K562 (cell line): ENCODE results near the gene SLX4IP. TPM values are rescaled to one million over a fixed set of nuclear protein-coding genes. Genes with fewer than 3 reads are reported as not detected.

Experiments
- ATAC-seq: fragments of 200-7000 bp; cut with Tn5 transposase; 3 replicates; pipeline ENCODE4 v1.9.1; 2020; ENCODE audit warnings: moderate library complexity
- BruUV-seq: library from RNA; stranded (reverse); fragments of 400-500 nt; replicated peaks from 2 replicates; lab custom pipeline; 2021; lab: Mats Ljungman, UMichigan
- CTCF ChIA-PET: fragments of 300-600 bp; formaldehyde crosslinking; extraction: SDS; loops from one replicate; lab custom pipeline; 2021; ENCODE audit warnings: low intra/inter-chr PET ratio; lab: Yijun Ruan, JAX
- POLR2A ChIA-PET: fragments of 300-600, 350-650 bp; sonication (Branson Sonifier 250); formaldehyde crosslinking; extraction: SDS; loops from one replicate; lab custom pipeline; 2021; ENCODE audit warnings: antibody characterized with exemption, inconsistent platforms; lab: Yijun Ruan, JAX
- DNase-seq, 4 experiments: peaks; one replicate each; pipeline versions ENCODE4 v3.0.0 to v3.0.0-alpha.2; 2011 to 2018; ENCODE audit warnings: low spot score in 3 of 4, mixed read lengths in 3 of 4; ENCODE audit errors: extremely low read depth in 1 of 4
- FAIRE-seq: peaks from 2 replicates; lab custom pipeline; 2011; peaks lifted over from hg19 to GRCh38; lab: Jason Lieb, UNC
- H2AFZ ChIP-seq: 2 replicates; pipeline ENCODE4 v1.6.0; 2011; ENCODE audit warnings: low read depth, low read length, control low read depth, inconsistent platforms
- H3K27ac ChIP-seq: fragments of 200-600 bp; 3 replicates; pipeline ENCODE4 v1.8.0; 2011; ENCODE audit warnings: low read depth, mild to moderate bottlenecking, control low read depth, inconsistent platforms, low read length, moderate library complexity, mixed read lengths; ENCODE audit errors: extremely low read depth
- H3K27me3 ChIP-seq, 2 experiments: fragments of 300-600 bp in 1 of 2; 2 replicates in 1 of 2; 3 replicates in 1 of 2; pipeline versions ENCODE4 v1.6.0 to v1.8.0; 2011; ENCODE audit warnings: inconsistent platforms in 2 of 2, low read length in 2 of 2, mild to moderate bottlenecking in 1 of 2, mixed read lengths in 1 of 2, moderate library complexity in 1 of 2; ENCODE audit not compliant: control insufficient read depth in 2 of 2, insufficient read depth in 2 of 2
- H3K36me3 ChIP-seq: fragments of 300-600 bp; 3 replicates; pipeline ENCODE4 v1.8.0; 2011; ENCODE audit warnings: mild to moderate bottlenecking, low read length, inconsistent platforms; ENCODE audit not compliant: control insufficient read depth, insufficient read depth
- H3K4me1 ChIP-seq, 2 experiments: fragments of 200-600 bp in 1 of 2; replicated peaks in 1 of 2; 2 replicates in 1 of 2; 3 replicates in 1 of 2; pipeline versions ENCODE4 v1.5.1 to v1.8.0; 2011; ENCODE audit warnings: inconsistent platforms in 2 of 2, low read length in 2 of 2, mild to moderate bottlenecking in 1 of 2, mixed read lengths in 1 of 2, moderate library complexity in 1 of 2; ENCODE audit not compliant: control insufficient read depth in 2 of 2, insufficient read depth in 2 of 2
- H3K4me2 ChIP-seq: 2 replicates; pipeline ENCODE4 v1.6.1; 2011; ENCODE audit warnings: low read length, control low read depth, inconsistent platforms, mixed read lengths; ENCODE audit not compliant: insufficient read depth
- H3K4me3 ChIP-seq: fragments of 200-600 bp; sonication (generic), shearing (Covaris generic); 2 replicates; pipeline ENCODE4 v1.5.1; 2016; ENCODE audit warnings: control low read depth, inconsistent platforms
- H3K79me2 ChIP-seq: fragments of 200-600 bp; 3 replicates; pipeline ENCODE4 v1.8.0; 2011; ENCODE audit warnings: low read length, inconsistent platforms; ENCODE audit not compliant: control insufficient read depth, insufficient read depth
- H3K9ac ChIP-seq, 2 experiments: 2 replicates each; pipeline versions ENCODE4 v1.6.0 to v1.6.1; 2011; ENCODE audit warnings: low read depth in 2 of 2, low read length in 2 of 2, control low read depth in 1 of 2, inconsistent platforms in 1 of 2, mild to moderate bottlenecking in 1 of 2, mixed read lengths in 1 of 2; ENCODE audit not compliant: insufficient read depth in 1 of 2
- H3K9me1 ChIP-seq: one replicate; pipeline ENCODE4 v1.6.0; 2011; ENCODE audit warnings: inconsistent platforms, mild to moderate bottlenecking, low read length, moderate library complexity; ENCODE audit not compliant: control insufficient read depth, insufficient read depth
- H3K9me3 ChIP-seq: replicated peaks from 2 replicates; pipeline ENCODE4 v1.5.1; 2011; ENCODE audit warnings: low read depth, low read length, inconsistent platforms; ENCODE audit not compliant: control insufficient read depth, insufficient read depth
- H4K20me1 ChIP-seq: replicated peaks from 2 replicates; pipeline ENCODE4 v1.6.1; 2011; ENCODE audit warnings: low read length, inconsistent platforms, mixed read lengths; ENCODE audit not compliant: control insufficient read depth, insufficient read depth
- MAFK ChIP-seq: IDR thresholded peaks from 2 replicates; pipeline ENCODE4 v1.6.1; 2011; ENCODE audit warnings: low read length, improper control_type of control experiment
- MXD1 ChIP-seq: fragments of 250-450 bp; sonication (Bioruptor Pico); IDR thresholded peaks from 2 replicates; pipeline ENCODE4 v1.8.0; 2021; ENCODE audit warnings: borderline replicate concordance, mild to moderate bottlenecking, moderate library complexity; ENCODE audit not compliant: poor library complexity, severe bottlenecking
- NFE2L1 ChIP-seq: fragments of 450-650 bp; IDR thresholded peaks from 2 replicates; pipeline ENCODE4 v1.6.1; 2016; ENCODE audit warnings: missing genetic modification characterization, low read depth, mild to moderate bottlenecking, missing compliant biosample characterization, moderate library complexity, borderline replicate concordance
- PHF8 ChIP-seq: fragments of 200-600 bp; sonication (generic); IDR thresholded peaks from 2 replicates; pipeline ENCODE4 v1.6.1; 2012; ENCODE audit warnings: mixed run types, mild to moderate bottlenecking, inconsistent platforms, low read length, moderate library complexity, borderline replicate concordance
- SETDB1 ChIP-seq: IDR thresholded peaks from one replicate; pipeline ENCODE4 v1.6.1; 2012; ENCODE audit warnings: low read length, control low read depth, inconsistent platforms
- ZBTB40 ChIP-seq, 2 experiments: fragments of 450-650 bp in 1 of 2; sonication (generic) in 1 of 2; formaldehyde crosslinking in 1 of 2; IDR thresholded peaks; 2 replicates each; pipeline versions ENCODE4 v1.7.1 to v1.9.0; 2016 to 2022; ENCODE audit warnings: inconsistent platforms in 1 of 2, mild to moderate bottlenecking in 1 of 2, missing genetic modification reagents in 1 of 2
- ZNF445 ChIP-seq: fragments of 250-450 bp; sonication (Bioruptor Pico); IDR thresholded peaks from 2 replicates; pipeline ENCODE4 v1.4.0; 2020; ENCODE audit warnings: low read depth, mild to moderate bottlenecking, moderate library complexity
- WGBS: fragments of 100-300 bp; shearing (Covaris generic); methylation state at CpG from one replicate; pipeline ENCODE4 v1.1.6; 2016; ENCODE audit warnings: low coverage, mixed read lengths; ENCODE audit not compliant: insufficient coverage; ENCODE audit errors: missing lambda C conversion rate; 5-methylcytosine and 5-hydroxymethylcytosine counted together
- in situ Hi-C: fragments of 300-500 bp; cut with MboI; formaldehyde crosslinking; loops from 4 replicates; pipeline ENCODE4 v1.15.0; 2018; ENCODE audit warnings: inconsistent platforms, mixed read lengths
- intact Hi-C: fragments of 100-400 bp; cut with micrococcal nuclease; formaldehyde crosslinking; loops from 2 replicates; pipeline ENCODE4 v1.14.2; 2022
- polyA plus RNA-seq, 8 experiments: library from polyadenylated mRNA; depleted of rRNA in 4 of 8; stranded (reverse) in 5 of 8; unstranded in 3 of 8; fragments of >200 nt; fragmentation: Nextera tagmentation in 2 of 8; fragmentation: Illumina TruSeq in 1 of 8; extraction: Ambion mirVana in 2 of 8; extraction: Trizol in 1 of 8; gene quantifications; 2 replicates each; pipeline versions ENCODE4 v1.2.1 to v1.2.3, GENCODE V29; 2011 to 2014; ENCODE audit warnings: inconsistent platforms in 1 of 8, missing spikeins in 1 of 8
- total RNA-seq, 7 experiments: library from RNA; depleted of rRNA in 6 of 7; stranded (reverse); fragments of >200 nt in 6 of 7; fragmentation: Illumina TruSeq in 2 of 7; extraction: Trizol in 2 of 7; gene quantifications; 2 replicates each; pipeline versions ENCODE4 v1.2.1 to v1.2.3, GENCODE V29; 2011 to 2021; ENCODE audit warnings: low replicate concordance in 1 of 7
- TF ChIP-seq, protein P1 (sequence below): fragments of 450-650 bp; IDR thresholded peaks from 2 replicates; pipeline ENCODE4 v1.6.1; 2016; ENCODE audit warnings: missing biosample characterization, missing genetic modification characterization

SLX4IP gene
- total and polyA plus RNA-seq, 9 of the 15 experiments (the other 6 are each of a cell fraction or from before 2014, with no cell fraction given), result 1.5 to 5.9 (median 3.5) TPM

DNA sequence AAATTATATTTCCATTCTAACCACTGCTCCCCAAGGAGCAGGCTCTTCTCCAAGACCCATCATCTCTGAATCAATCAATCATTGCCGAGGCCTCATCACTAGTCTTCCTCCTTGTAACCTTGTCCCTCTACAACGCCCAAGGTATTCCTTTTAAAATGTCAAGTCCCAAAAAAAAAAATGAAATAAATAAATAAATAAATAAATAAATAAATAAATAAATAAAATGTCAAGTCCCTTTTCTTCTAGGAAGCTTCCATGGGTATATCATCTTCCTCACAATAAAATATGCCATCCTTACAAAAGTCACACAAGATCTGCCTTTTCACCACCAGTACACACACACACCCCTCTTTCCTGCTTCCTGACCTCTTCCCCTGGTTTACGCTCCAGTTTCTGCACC lies 181.1 kb downstream of the SLX4IP start:
- H4K20me1 ChIP-seq, result no peaks in the 10 kb centered on the region
- H3K9ac ChIP-seq, result no peak overlapping the region
- ChIA-PET CTCF (no interaction called here), POLR2A (no interaction called here)
- DNase-seq (no peak), ATAC-seq (no peak), FAIRE-seq (no peak)
- no peaks in the 10 kb centered on the region for H3K9me3 ChIP-seq
- no peaks in the 10 kb centered on the region for H3K4me1 ChIP-seq
- in situ Hi-C loops (no loop called here), intact Hi-C loops (no loop called here)
- no peak overlapping the region for H3K4me2 ChIP-seq
- BruUV-seq, result no TSS peak
- no peak overlapping the region for H3K27ac ChIP-seq
- no peaks in the 10 kb centered on the region for H3K27me3 ChIP-seq
- no peak overlapping the region for H2AFZ ChIP-seq
- no peaks in the 10 kb centered on the region for H3K79me2 ChIP-seq
- H3K4me3 ChIP-seq, result no peak overlapping the region
- no peaks in the 10 kb centered on the region for H3K36me3 ChIP-seq
- TF ChIP-seq MAFK, result no peak
- no peak for TF ChIP-seq ZBTB40 (IDR thresholded peaks at IDR 0.05)
- no peak for TF ChIP-seq ZBTB40 (CRISPR knock-in tag; IDR thresholded peaks at IDR 0.05)
- no peak for TF ChIP-seq NFE2L1 (tag)
- no peak for TF ChIP-seq SETDB1
- TF ChIP-seq PHF8, result no peak
- TF ChIP-seq, protein P1, sequence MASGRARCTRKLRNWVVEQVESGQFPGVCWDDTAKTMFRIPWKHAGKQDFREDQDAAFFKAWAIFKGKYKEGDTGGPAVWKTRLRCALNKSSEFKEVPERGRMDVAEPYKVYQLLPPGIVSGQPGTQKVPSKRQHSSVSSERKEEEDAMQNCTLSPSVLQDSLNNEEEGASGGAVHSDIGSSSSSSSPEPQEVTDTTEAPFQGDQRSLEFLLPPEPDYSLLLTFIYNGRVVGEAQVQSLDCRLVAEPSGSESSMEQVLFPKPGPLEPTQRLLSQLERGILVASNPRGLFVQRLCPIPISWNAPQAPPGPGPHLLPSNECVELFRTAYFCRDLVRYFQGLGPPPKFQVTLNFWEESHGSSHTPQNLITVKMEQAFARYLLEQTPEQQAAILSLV (tag), result no peak
- no peak for TF ChIP-seq ZNF445
- no peak for TF ChIP-seq MXD1 (CRISPR knock-in tag)
- no peaks in the 10 kb centered on the region for H3K9me1 ChIP-seq
- WGBS, result 57% methylated on average over 3 of the region's 3 CpGs
